GM12873 (cell line): ENCODE measurements around the gene GCLM.

Experiments used
- TF ChIP-seq, protein P1 (sequence below): IDR thresholded peaks from 2 replicates; pipeline ENCODE4 v1.5.1; 2012; ENCODE audit warnings: low read depth, mild to moderate bottlenecking, moderate library complexity, low read length, control low read depth; ENCODE audit not compliant: insufficient read depth; ENCODE audit errors: missing control alignments

GCLM gene

DNA sequence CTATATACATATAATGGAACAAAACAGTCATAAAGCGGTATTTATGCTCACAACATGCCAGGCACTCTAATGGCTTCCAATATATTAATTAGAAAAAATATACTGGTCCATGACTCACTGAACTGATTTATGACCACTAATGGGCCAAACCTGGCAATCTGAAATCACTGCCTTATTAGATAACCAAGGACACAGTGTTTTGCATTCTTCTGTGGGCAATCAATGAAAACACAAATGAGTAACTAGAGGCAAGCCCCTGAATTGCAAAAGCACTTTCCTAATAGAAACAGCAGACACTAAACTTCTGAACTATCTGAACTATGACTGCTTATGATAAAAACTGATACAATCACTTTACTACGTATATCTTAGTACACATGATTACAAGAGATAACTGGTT lies 3.5 kb downstream of the GCLM start:
- TF ChIP-seq, protein P1, sequence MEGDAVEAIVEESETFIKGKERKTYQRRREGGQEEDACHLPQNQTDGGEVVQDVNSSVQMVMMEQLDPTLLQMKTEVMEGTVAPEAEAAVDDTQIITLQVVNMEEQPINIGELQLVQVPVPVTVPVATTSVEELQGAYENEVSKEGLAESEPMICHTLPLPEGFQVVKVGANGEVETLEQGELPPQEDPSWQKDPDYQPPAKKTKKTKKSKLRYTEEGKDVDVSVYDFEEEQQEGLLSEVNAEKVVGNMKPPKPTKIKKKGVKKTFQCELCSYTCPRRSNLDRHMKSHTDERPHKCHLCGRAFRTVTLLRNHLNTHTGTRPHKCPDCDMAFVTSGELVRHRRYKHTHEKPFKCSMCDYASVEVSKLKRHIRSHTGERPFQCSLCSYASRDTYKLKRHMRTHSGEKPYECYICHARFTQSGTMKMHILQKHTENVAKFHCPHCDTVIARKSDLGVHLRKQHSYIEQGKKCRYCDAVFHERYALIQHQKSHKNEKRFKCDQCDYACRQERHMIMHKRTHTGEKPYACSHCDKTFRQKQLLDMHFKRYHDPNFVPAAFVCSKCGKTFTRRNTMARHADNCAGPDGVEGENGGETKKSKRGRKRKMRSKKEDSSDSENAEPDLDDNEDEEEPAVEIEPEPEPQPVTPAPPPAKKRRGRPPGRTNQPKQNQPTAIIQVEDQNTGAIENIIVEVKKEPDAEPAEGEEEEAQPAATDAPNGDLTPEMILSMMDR = no peak

DNA sequence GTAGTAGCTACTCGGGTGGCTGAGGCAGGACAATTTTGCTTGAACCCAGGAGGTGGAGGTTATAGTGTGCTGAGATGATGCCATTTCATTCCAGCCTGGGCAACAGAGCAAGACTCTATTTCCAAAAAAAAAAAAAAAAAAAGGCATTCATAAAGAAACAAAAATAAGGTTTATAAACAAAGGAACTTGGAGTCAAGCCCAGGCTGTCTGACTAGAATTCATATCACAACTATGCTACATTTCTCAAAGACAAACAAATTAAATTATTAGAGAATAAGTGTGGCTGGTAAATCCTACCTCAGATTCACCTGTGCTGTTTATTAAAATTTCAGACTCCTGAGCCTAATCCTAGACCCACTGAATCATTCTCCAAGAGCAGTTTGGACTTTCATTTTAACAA lies 4.2 kb downstream of the GCLM start:
- TF ChIP-seq, protein P1 = no peak

DNA sequence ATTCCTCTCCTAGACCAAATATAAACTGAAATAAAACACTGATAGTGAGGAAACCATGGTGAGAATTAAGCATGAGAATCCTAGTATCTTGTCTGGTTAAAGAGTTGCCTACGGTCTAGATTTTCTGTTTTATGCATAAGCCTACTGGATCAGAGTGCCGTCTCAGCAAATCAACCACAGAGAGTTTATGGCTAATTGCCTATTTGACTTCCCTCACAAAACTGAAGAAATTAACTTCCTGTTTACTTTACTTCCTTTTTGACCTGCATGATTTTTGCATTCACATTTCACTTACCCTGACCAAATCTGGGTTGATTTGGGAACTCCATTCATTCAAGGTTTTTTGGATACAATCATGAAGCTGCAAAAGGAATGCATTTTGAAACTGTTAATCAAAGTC lies 5.0 kb downstream of the GCLM start:
- TF ChIP-seq, protein P1 = no peak

DNA sequence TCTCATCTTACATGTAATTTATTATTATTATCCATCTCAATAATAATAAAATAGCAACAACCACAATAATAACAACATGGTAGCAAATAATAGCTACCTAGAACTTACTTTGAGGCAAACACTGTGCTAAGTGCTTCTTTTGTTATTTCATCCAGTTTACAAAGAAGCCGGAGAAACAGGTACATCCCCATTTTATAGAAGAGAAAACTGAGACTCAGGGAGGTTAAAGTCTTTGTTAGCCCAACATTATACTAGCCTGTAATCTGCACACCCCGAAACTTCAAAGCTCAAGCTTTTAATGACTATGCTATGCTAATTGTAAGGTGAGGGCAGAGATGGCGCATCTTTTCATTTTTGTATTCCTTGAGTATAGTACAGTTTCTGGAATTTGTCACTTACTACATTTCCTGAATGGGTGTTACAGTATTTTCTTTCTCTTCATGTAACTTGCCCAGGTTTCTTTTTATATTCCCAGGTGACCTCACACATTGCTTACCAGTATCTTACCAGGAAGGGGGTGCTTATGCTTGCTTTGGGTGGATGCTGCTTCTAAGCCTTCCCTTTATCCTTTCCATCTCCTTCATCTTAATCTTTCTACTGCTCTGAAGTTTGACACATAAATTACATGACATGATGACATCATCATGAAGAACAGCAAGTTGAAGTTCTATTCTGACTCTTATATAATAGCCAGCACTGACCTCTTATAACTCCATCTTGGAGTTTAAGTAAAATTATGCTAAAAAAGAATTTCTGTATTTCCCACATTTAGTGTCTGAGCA lies 8.3 kb downstream of the GCLM start:
- TF ChIP-seq, protein P1 = no peak

DNA sequence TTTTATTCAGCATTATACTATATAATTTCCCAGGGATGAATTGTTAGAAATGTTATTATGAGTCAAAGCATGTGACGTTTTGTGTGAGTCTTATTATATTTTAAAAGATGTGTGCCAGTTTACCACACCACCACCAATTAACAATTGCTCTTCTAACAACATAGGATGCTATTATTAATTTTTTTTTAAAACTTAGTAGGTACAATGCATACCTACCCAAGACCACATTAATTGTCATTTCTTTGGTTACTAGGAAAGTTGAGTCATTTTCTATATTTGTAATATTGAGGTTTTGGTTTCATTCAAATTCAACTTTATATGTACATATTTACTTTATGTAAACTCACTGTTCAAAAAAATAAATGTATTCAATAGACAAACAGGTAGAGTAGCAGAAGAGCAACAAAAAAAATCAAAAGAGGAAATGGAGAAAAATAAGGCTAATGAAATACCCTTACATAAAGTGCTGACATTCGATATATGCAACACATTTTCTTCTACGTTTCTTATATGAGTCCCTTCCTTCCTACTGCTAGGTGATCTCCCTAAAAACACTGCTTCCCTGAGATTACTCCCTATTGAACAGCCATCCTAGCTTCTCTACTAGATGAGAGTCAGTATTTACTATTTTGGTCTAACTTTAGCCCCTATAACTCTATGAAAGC lies 9.6 kb downstream of the GCLM start:
- TF ChIP-seq, protein P1 = no peak

DNA sequence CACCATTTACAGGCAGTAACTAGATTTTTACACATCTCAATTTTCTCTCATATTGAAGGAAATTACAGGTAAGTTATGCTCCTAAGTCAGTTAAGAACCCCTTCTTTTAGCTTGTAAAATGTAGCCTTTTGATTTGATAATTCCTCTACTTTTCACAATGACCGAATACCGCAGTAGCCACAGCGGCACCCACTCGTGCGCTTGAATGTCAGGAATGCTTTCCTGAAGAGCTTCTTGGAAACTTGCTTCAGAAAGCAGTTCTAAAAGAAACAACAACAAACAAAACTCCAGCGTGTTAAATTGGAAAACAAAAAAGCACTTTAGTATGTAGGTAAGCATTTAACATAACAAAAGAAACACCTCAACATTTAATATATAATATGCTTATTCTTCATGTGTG lies 20.3 kb downstream of the GCLM start:
- TF ChIP-seq, protein P1 = no peak

DNA sequence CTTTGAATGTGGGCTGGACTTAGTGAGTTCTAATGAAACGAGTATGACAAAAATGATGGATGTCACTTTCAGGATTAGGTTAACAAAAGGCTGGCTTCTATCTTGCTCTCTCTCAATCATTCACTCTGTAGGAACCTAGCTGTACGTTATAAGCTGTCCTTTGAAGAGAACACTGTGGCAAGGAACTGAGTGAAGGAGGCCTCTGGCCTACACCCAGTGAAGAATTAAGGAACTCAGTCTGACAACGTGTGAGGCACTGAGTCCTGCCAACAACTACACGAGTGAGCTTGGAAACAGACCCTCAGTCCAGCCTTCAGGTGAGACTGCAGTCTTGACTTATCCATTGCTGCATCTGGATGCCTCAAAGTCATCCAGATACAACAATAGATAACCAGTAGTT lies 27.0 kb downstream of the GCLM start:
- TF ChIP-seq, protein P1 = no peak
